GM12892 (cell line): ENCODE data around the gene SPCS1.

Experiments
- POLR2A ChIP-seq: IDR thresholded peaks from 2 replicates; pipeline ENCODE4 v1.6.1; 2011; ENCODE audit warnings: low read depth, low read length, control low read depth
- POLR2AphosphoS5 ChIP-seq: IDR thresholded peaks from 2 replicates; pipeline ENCODE4 v1.6.1; 2011; ENCODE audit warnings: low read depth, low read length, control low read depth
- TAF1 ChIP-seq: IDR thresholded peaks from 2 replicates; pipeline ENCODE4 v1.6.1; 2011; ENCODE audit warnings: low read depth, mild to moderate bottlenecking, control low read depth, low read length, borderline replicate concordance

GRCh38 chr3:52730681-52731080 is 24.8 kb downstream of the SPCS1 start:
- no peak for TF ChIP-seq POLR2A
- TF ChIP-seq POLR2AphosphoS5 = no peak
- TF ChIP-seq TAF1 = no peak
